EH (cell line): ENCODE results near the gene TMEM9B.
"Not testable (repeated sequence)": the region's sequence is repeated elsewhere in the genome, so short reads cannot be mapped to it uniquely, and the experiment has no call there.

ENCODE experiments used
- DNase-seq: peaks from one replicate; pipeline ENCODE4 v3.0.0-alpha.2; 2015; ENCODE audit warnings: low read depth

Gene TMEM9B

DNA sequence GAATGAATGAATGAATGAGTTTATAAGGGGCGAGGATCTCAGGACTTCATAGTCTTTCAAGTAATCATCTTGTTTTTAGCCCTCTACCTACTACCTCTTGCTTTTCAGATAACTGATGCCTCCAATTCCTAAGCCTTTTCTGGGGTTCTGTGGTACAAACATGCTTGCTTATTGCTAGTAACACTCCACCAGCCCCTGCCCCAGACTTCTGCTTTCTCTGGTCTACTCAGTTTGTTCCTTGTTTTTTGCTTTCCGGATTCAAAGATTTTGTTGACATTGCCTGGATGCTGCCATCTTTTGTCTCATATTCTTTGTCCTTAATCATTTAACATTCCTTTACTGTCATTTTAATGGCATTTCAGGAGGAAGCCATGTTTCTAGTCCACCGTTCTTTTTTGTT, 8.9 kb upstream of the TMEM9B start:
- peak; percentile 22 for DNase-seq

DNA sequence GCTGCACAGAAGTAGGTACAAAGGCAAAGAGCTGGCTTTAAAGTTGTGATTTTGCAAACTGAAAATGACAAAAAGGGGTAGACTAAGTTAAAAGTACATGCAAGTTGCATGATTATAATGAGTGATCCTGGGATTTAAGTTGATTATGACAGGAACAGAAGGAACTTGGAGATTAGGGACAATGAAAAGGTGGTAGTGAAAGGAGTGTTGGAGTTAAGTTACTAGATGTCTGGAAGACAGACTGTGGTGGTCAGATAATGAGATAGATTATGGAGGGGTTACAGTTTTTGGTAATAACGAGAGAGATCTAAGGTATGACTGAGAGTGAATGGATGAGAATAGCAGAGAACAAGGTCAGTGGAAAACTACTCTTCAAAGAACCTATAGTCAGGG, 7.7 kb upstream of the TMEM9B start:
- DNase-seq: no peak

DNA sequence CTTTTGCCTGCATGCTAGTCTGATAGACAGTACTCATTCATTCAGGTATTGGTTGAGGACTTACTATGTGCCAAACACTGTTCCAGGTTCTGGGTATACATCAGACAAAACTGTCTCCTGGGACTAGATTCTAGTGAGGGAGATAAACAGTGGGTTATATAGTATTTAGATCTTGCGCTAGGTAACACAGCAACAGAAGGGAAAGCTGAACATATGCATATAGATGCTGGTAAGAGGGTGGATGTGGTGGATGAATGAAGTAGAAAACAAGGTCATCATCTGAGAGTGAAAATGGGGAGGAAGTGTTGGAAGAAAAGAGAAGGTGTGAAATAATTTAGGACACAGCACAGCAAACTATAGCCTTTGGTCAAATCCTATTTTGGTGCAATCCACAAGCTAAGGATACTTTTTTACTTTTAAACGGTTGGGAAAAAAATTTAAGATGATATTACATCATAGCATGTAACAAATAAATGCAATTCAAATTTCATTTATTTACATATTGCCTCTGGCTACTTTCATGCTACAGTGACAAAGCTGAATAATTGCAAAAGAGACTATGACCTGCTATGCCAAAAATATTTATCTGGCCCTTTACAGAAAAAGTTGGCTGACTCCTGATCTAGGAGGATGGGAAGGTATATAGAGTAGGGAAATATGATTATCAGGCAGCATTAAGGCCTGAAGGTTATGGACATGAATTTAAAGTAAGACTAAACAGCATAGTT, 7.1 kb upstream of the TMEM9B start:
- DNase-seq: no peak

DNA sequence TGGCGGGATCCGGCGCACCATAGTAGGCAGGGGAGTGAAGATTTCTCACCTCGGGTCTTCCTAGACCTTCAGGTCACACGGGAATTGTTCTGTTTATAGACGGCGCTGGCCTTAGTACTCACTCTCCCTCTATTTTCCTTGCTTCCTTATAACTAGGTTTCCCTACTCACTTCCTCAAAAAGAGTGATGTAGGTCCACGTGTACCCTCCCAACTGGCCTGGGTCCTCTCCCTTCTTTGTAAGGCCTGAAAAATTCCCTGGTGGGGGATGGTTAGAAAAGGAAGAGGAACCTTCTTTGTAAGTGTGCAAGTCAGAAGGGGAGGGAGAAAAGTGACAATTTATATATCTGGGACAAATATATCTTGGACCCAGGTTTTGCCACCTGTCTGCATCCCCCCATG, 2.9 kb upstream of the TMEM9B start:
- no peak for DNase-seq

DNA sequence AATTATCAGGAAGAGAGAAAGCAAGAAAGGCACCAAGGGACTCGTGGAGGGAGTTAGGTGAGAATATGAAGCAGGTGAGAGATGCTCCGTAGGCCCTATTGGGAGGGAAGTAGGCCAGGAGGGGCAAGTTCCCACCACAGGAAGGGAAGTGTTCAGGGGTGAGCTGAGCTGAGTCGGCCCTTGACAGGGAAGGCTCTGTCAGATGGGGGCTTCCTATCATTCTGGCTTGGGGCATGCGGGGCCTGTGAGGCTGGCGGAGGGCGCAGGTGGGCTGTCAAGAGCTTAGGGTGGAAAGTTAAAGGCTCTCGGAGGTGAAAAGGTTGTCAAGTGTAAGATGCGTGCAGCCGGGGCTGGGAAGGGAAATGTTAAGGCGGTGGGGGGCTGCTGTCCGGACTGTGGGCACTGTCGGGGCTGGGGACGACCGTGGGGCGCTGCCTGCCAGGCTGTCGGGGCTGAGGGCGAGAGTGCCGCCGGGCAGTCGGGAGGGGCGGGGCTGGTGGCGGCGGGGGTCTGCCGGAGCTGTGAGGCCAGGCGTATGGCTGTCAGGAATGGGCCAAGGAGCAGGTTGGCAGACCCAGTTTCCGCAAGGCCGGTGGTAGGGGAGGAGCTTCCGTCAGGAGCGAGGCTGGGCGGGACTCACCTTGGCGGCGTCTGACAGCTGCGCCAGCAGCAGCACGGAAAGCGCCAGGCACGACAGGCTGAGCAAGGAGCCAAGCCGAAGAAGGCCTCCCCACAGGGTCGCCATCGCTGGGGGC, 496 bp downstream of the TMEM9B start:
- peak; percentile 70 for DNase-seq

DNA sequence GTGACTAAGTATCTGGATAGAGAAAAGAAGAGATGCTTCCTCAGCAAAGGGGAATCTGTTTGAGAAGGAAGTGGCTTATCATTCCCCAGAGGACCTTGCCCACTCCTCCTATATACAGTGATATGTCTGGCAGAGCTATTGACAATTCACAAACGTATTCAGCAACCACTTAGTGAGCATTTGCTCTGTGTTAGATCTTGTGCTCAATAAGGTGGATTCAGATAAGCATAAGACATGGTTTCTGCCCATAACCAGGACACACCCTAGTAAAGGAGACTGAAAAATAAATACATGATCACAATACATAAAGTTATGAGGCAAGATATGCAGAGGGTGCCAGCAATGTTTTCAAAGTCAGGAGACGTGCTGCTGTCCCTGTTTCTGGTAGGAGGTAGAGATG, 1.4 kb downstream of the TMEM9B start:
- no peak for DNase-seq

DNA sequence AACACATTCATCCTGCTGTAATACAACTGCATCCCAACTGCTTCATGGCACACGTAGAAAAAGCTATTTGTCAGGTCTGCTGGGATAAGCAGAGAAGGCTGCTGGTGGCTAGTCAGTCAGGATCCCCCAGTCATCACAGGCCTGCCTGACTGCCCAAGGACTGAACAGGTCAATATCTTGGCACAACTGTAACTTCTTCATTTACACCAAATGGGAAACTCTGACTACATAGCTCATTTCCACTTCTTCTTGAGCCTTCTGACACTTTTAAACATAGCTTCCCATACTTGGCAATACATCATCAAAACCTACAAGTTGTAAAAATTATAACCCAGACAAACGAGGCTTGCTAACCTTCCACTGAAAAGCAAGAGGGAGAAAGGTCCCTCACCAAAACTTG, 2.8 kb downstream of the TMEM9B start:
- DNase-seq: no peak

DNA sequence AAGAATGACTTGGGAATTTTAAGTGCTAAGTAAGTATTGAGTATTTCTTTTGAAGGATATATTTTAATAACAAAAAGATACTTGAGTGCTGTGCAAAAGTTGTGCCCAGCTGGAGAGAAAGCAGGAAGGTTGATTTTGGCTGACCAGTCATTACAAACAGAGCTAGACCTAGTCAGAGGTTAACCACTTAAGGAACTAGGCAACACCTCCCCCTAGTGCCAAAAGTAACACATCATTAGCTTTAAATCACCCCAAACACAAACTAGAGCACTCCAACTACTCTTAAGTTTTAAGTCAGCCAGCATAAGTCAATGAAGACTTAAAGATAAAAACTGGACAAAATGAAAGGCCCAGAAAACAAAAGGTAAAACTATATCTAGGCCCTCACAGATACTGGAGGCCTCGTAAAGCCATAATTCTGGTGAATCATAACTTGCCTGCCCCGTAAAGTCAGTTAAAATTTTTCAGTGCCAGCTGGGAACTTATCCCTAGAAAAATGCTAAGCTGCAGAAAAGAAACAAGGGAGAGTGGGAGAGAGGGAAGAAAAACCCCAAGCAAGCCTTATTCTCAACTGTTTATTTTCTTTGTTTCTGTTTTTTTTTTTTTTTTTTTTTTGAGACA, 4.6 kb downstream of the TMEM9B start:
- peak; percentile 85 for DNase-seq

DNA sequence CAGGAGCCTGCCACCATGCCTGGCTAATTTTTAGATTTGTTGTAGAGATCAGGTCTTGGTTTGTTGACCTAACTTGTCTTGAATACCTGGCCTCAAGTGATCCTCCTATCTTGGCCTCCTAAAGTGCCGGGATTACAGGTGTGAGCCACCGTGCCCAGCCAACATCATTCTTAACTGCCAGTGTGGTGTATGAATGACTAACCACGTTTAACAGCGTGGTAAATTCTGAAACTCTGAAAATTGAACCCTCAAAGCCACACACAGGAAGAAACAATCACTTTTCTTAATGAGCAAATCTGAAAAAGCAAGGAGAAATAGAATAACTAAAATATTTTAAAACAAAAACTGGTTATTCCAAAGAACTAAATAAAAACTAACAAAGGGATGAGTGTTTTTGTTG, 7.4 kb downstream of the TMEM9B start:
- DNase-seq: no peak

DNA sequence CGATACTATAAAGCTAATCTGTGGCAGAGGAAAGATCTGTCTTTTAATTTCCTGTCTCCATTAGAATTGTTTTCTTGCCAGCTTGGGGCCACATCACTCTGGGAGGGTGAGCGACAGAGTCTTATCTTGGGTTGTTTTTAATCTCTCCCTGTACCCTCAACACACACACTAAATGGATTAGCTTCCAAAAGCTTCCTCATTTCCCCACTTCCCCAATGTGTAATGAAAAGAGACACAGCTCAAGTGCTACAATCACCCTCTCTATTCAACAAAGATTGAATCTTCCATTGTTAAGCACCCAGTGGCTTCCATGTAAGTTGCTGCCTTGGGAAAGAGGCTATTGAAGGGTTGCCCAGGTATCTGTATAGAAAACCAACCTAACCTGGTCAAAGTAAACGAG, 15.4 kb downstream of the TMEM9B start:
- no peak for DNase-seq

DNA sequence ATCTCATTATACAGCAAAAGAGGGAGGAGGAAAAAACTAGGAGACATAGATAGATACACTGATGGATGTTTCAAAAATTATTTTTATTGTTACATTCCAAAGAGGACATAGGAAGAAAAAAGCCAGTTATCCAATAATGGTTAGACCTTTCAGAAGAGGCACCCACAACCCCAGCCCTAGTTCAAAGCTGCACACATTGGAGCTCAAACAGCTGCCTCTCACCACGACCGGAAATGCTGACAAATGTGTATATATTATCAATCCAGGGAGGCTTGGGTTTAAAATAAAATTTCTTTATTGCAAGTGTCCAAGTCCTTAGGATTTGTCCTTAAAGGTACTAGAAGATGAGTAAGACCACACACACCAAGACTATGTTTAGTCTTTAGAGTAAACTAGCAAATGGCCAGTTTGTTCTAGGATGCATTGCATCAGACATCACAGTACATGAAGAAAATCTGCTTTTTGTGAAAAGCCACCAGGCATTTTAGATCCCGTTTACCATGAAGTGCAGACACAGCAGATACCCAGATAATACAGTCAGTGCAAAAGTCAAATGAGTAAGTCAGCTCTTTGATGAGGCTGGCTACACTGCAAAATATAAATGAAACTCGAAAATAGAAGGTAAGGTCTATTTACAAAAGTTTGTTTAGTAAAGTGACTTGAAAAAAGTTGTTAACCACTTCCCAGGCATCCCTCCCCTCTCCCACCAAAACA, 16.9 kb downstream of the TMEM9B start:
- DNase-seq: no peak

DNA sequence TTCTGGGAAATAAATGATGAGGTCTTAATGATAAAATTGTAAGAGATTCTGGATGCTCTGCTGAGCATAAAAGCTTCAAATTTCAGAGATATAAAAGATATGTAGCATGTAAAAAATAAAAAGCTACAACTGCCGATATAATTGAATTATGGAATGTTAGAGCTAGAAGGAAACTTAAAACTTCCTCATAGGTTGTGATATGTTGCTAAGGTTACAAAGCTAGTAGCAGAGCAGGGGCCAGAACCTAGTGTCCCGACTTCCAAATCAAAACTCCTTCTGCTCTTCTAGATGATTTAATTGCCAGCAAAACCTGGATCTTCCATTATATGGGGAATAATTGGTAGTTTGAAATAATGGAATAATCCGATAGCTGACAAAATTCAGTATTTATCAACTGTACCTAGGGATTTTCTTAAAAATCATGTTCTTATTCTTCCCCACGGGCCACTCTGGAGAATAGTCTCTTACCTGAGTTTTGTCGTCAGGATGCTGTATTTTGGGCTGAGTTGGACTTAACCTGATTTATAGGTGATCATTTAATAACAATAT, 21.6 kb downstream of the TMEM9B start, which contains the start of gene ASCL3:
Gene ASCL3 (minus strand): TSS at position 499 of the 549 bp plus-strand sequence. CDS start 4,855 bp downstream, outside the sequence.
- DNase-seq: no peak

DNA sequence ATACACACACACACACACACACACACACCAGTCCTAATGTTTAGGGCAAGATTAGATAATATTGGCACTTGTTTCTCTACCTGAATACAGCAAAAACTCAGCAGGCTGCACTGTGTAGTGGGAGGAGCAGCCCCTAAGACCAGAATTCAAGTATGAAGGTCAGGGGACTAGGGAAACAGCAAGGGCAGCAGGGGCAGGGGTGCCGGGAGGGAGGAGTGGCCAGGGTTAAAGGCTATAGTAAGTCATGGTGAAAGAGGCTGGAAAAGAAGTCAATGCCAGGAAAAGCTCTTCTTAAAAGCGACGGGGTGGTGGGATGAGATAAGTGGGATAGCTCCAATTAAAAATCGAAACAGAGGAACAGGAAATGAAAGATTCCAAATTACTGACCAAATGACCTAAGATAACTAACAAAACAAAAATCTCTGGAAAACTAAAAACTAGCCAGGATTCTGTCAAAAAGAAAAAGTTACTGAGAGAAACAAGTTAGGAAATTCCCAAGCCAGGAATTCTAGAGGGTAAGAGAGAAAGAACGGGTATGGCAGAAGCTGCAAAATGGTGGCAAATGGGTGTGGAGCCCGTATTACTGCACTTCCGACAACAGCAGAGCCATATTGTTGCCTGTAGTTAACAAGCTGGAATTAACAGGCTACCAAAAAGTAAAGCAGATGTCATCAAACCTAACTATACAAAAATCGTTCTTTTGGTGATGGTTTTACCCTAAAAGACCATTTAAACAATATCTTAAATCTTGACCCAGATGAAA, 22.7 kb downstream of the TMEM9B start:
- DNase-seq: no peak

DNA sequence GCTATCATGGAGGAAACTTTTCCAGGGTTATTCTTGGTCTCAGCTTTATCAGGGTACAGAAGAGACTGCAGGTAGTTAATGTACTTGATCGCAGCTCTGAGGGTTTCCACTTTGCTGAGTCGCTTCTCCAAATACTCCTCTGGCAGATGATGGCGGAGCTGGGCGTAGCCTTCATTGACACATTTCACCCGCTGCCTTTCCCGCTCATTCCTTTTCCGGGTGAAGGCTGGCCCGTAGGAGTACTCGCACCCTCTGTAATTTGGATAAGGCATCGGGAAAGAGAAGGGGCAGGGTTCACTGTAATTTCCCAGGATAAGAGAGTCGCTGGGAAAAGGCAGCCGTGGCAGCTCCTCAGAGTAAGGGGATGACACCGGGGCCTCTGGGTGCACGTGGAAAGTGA, 26.6 kb downstream of the TMEM9B start:
- no peak for DNase-seq

DNA sequence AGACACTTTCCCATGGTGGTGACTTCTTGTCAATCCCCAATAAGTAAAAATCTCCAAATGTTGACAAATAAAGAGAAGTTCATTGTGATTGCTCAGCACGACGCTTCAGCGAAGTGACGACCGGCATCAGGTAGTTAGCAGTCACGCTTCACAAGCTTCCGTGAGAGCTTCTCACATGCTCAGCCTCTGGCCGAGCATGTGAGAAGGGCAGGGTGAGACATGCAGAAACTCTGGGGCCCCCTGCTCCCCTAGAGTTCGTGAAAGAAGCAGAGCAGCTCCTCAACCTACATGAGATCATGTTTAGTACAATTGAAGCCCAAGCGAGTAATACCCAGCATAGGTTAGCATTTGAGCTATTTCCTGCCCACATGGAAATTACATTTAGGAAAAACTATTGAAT, 27.1 kb downstream of the TMEM9B start:
- no peak for DNase-seq

DNA sequence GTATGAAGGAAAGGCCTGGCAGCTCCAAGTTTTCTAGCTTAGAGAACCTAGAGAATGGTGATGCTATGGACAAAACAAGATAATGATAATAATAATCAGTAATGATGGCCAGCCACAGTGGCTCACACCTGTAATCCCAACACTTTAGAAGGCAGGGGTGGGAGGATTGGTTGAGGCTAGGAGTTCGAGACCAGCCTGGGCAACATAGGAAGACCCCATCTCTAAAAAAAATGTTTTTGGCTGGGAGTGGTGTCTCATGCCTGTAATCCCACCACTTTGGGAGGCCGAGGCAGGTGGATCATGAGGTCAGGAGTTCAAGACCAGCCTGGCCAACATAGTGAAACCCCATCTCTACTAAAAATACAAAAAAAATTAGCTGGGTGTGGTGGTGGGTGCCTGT, 28.5 kb downstream of the TMEM9B start:
- not testable (repeated sequence) for DNase-seq

DNA sequence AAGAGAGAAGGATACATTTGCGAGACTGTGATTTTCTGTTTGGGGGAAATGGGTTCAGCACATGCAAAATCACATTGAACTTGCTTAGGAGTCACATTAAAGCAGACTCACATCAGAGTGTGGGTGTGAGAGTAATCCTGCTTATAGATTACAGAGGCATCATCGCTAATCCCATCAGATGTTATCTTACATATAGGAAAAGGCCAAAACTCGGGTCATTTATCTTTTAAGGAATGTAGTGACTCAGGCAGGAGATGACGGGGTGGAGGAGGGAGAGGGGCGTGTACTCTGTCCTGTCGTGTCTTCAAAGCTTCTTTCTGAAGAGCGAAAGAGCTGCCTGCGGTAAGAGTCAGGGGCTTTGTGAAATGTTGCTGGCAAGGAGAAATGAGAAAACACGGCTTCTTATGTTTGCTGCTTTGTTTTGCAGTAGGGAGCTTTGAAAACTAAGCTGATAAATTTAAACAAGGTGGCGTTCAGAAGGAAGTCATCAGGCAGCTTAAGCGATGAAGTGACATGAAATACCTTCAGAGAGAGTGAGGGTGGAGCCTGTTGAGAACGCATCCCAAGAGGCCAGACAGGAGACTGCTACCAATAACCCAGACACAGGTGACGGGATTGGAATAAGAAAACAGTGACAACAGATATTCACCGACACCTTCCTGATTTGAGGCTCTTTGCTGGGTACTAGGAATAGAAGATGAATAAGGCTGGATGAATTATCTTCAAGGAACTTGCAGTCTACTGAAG, 29.3 kb downstream of the TMEM9B start:
- peak; percentile 82 for DNase-seq

DNA sequence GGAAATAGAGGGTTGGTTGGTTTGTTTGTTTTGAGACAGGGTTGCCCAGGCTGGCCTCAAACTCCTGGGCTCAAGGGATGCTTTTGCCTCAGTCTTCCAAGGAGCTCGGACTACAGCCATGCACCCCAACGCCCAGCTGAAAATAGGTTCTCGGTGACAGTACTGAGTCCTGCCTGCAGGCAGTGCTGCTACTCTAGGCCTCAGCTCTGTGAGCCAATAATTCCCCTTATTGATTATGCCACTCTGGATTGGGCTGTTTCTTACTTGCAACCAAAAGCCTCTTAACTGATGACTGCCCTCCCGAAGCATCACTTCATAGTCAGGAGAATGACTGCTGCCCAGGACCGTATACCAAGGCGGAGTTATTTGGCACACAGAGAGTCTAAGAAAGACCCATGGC, 30.3 kb downstream of the TMEM9B start:
- DNase-seq: no peak

DNA sequence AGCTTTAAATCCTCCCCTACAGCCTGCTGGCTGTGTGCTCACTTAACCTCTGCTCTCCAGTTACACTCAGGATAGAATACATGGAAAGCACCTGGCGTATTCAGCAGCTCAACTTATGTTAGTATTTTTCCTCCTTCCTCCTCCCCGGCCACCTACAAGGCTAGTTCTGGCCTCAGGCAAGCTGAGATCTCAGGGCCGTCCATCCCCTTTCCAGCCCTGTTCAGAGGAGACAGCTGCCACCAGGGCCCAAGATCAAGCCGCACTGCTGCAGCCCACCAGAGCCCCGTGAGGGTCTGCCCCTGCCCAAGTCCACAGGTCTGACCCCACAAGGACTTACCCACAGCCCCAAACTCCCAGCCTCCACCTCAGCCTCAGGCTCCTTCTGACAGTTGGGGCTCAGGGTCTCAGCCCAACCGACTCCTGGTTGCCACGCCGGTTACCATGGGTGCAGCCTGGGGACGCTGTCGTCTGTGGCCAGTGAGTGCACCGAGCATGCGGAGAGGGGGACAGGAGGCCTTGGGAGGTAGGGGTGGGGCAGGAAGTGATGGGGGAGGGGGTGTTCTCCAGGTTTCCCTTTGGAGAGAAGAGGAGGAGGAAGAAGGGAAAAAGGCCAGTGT, 31.6 kb downstream of the TMEM9B start, which contains the start of gene C11orf16:
Gene C11orf16 (minus strand): TSS at position 384 of the 617 bp plus-strand sequence. CDS start 639 bp downstream, outside the sequence.
- DNase-seq: no peak
